ENCODE results near the gene IMPDH2. TPM values are rescaled to one million over a fixed set of nuclear protein-coding genes. Genes with fewer than 3 reads are reported as not detected.

IMPDH2 gene
- total and polyA plus RNA-seq, 2 of the 8 experiments (the other 6 are each of a cell fraction or from before 2014, with no cell fraction given), result 374 to 409 TPM

DNA sequence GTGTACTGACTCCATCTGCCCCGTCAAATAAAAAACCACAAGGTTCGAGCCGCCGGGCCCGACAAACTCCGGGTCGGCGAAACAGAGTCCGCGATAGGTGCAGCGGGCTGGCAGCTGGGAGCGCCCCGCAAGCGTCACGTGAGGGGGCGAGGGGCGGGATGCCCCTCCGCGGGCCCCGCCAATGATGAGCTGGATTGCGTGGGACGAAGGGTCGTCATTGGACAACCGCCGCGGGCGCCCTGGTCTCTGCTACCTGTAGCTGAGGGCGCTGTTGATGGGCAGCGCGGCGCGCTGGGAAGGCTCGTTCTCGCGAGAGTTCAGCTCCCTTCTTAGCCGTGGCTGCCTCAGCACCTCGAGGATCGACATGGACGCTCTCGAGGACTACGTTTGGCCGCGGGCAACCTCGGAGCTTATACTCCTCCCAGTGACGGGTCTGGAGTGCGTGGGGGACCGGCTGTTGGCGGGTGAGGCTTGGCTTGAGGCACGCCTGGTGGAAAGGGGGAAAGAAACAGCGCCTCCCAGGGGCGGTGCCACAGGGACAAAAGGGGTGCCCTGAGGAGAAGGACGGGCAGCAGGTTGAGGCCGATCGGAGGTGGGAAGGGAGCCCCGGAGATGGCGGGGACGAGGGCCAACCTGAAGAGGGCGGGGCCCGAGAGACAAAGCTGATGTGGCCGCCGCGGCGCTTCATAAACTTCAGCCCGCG is 22.0 kb downstream of the IMPDH2 start, which contains the start of gene WDR6 (continued):
- peak; percentile 32; the same call in 1 of the 2 replicates for TF ChIP-seq CHD1 (IDR thresholded peaks at IDR 0.05; ENCODE audit: low read depth, low read length)
- TF ChIP-seq FOSL1 (IDR thresholded peaks at IDR 0.05; ENCODE audit: insufficient read depth, low read depth, low read length), result no peak
- peak; percentile 98 for TF ChIP-seq CHD2 (IDR thresholded peaks at IDR 0.05; ENCODE audit: low read length)
- peak; percentile 88 for TF ChIP-seq TBP (IDR thresholded peaks at IDR 0.05; ENCODE audit: low read depth, low read length)
- peak; percentile 73 for TF ChIP-seq KDM4A (IDR thresholded peaks at IDR 0.05; ENCODE audit: low read depth, low read length, severe bottlenecking)
- TF ChIP-seq TAF1 (IDR thresholded peaks at IDR 0.05; ENCODE audit: low read depth, low read length), result peak; percentile 94
- no peak for TF ChIP-seq CEBPB (IDR thresholded peaks at IDR 0.05; ENCODE audit: low read depth, low read length)
- peak; percentile 65; the same call in 1 of the 2 replicates for TF ChIP-seq YY1 (IDR thresholded peaks at IDR 0.05; ENCODE audit: low read depth, low read length)
- TF ChIP-seq, protein P1, sequence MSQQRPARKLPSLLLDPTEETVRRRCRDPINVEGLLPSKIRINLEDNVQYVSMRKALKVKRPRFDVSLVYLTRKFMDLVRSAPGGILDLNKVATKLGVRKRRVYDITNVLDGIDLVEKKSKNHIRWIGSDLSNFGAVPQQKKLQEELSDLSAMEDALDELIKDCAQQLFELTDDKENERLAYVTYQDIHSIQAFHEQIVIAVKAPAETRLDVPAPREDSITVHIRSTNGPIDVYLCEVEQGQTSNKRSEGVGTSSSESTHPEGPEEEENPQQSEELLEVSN (IDR thresholded peaks at IDR 0.05), result peak; percentile 65
- TF ChIP-seq CBX5 (IDR thresholded peaks at IDR 0.05; ENCODE audit: low read depth, low read length), result no peak
- no peak for TF ChIP-seq JUND (IDR thresholded peaks at IDR 0.05; ENCODE audit: low read length)
- peak; percentile 54; the same call in 1 of the 2 replicates for TF ChIP-seq SP2 (IDR thresholded peaks at IDR 0.05; ENCODE audit: low read length)
- TF ChIP-seq EZH2 (IDR thresholded peaks at IDR 0.05; ENCODE audit: low read depth, low read length, severe bottlenecking), result no peak
- no peak for TF ChIP-seq EP300 (IDR thresholded peaks at IDR 0.05; ENCODE audit: borderline replicate concordance in 1 of 2, low read depth in 2 of 2, low read length in 2 of 2)
- TF ChIP-seq, protein P2, sequence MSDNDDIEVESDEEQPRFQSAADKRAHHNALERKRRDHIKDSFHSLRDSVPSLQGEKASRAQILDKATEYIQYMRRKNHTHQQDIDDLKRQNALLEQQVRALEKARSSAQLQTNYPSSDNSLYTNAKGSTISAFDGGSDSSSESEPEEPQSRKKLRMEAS (IDR thresholded peaks at IDR 0.05), result peak; percentile 83
- no peak for TF ChIP-seq BCL11A (IDR thresholded peaks at IDR 0.05; ENCODE audit: low read depth in 2 of 2, low read length in 2 of 2)
- 0 out of 4 replicates have a peak, but pooled peaks of 1 of the 2 experiments have one; percentile 43 for TF ChIP-seq HDAC2 (IDR thresholded peaks at IDR 0.05; ENCODE audit: borderline replicate concordance in 1 of 2, low read depth in 2 of 2, low read length in 2 of 2)
- TF ChIP-seq SP4 (IDR thresholded peaks at IDR 0.05; ENCODE audit: low read length), result peak; percentile 91
- peak in 1 of 2 experiments; percentile 51; a peak in 2 of 4 replicates for TF ChIP-seq SIN3A (conservative IDR thresholded peaks at IDR 0.05 in 1 of 2, IDR thresholded peaks at IDR 0.05 in 1 of 2; ENCODE audit: low read depth in 1 of 2, low read length in 2 of 2)
- TF ChIP-seq, protein P3, sequence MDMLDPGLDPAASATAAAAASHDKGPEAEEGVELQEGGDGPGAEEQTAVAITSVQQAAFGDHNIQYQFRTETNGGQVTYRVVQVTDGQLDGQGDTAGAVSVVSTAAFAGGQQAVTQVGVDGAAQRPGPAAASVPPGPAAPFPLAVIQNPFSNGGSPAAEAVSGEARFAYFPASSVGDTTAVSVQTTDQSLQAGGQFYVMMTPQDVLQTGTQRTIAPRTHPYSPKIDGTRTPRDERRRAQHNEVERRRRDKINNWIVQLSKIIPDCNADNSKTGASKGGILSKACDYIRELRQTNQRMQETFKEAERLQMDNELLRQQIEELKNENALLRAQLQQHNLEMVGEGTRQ (IDR thresholded peaks at IDR 0.05; ENCODE audit: low read length), result peak; percentile 95
- no peak for TF ChIP-seq SAP30 (IDR thresholded peaks at IDR 0.05; ENCODE audit: insufficient read depth, insufficient replicate concordance, low read length)
- no peak for TF ChIP-seq KDM5A (IDR thresholded peaks at IDR 0.05; ENCODE audit: low read length)

Measured in H1 (cell line).